ENCODE data around the gene DCLK1. TPM values are rescaled to one million over a fixed set of nuclear protein-coding genes. Genes with fewer than 3 reads are reported as not detected.

DCLK1 gene
- total RNA-seq, 1 experiment from 2014 or later, result 0.10 TPM

GRCh38 chr13:36166046-36166445 lies 34.9 kb upstream of the DCLK1 start:
- Histone ChIP-seq H3K27ac (ENCODE audit: low read depth, low read length) (no peak overlapping the region), H3K79me2 (ENCODE audit: insufficient read depth, low read length) (no peaks in the 10 kb centered on the region), H4K20me1 (ENCODE audit: insufficient read depth) (no peaks in the 10 kb centered on the region), H2AFZ (ENCODE audit: low read depth, low read length, poor library complexity, severe bottlenecking) (no peak overlapping the region), H3K9me2 (ENCODE audit: insufficient read depth) (no peaks in the 10 kb centered on the region), H3K36me3 (ENCODE audit: control insufficient read depth in 1 of 2, insufficient read depth in 2 of 2, low read length in 2 of 2) (no peaks in the 10 kb centered on the region), H3K4me2 (ENCODE audit: low read length) (no peak overlapping the region), H3K4me1 (ENCODE audit: control insufficient read depth in 1 of 2, insufficient read depth in 2 of 2, low read length in 2 of 2) (no peaks in the 10 kb centered on the region), H3K9ac (ENCODE audit: low read length) (no peak overlapping the region), H3K4me3 (replicated peaks in 1 of 2; ENCODE audit: low read depth in 1 of 2, low read length in 2 of 2) (no peak overlapping the region), H3K27me3 (ENCODE audit: insufficient read depth, low read length) (no peaks in the 10 kb centered on the region), H3K9me3 (ENCODE audit: control insufficient read depth in 1 of 2, insufficient read depth in 1 of 2, low read depth in 1 of 2, low read length in 2 of 2) (peaks cover 0 to 14% of the 10 kb centered on the region in 2 experiments; a peak in 1 of 4 replicates)
- intact Hi-C loops (cut with micrococcal nuclease), result no loop called here
- BruUV-seq (replicated peaks), result no TSS peak
- ChIA-PET RAD21 (ENCODE audit: low non-redundant PET in 1 of 2, low total read pairs in 2 of 2, uncharacterized antibody in 2 of 2, unreplicated experiment in 2 of 2) (no interaction called here), POLR2A (no interaction called here), CTCF (no interaction called here)
- no peak for DNase-seq (ENCODE audit: low read depth, low spot score)
- TF ChIP-seq REST (IDR thresholded peaks at IDR 0.05; ENCODE audit: low read depth), result no peak
- no peak for TF ChIP-seq SIN3A (IDR thresholded peaks at IDR 0.05; ENCODE audit: low read depth)
- TF ChIP-seq EZH2 (IDR thresholded peaks at IDR 0.05), result no peak
- no peak for TF ChIP-seq TCF7L2 (IDR thresholded peaks at IDR 0.05; ENCODE audit: borderline replicate concordance, extremely low read depth, insufficient read depth, insufficient read length)
- TF ChIP-seq EZH2phosphoT487 (IDR thresholded peaks at IDR 0.05; ENCODE audit: borderline replicate concordance), result no peak
- no peak for TF ChIP-seq ELF1 (IDR thresholded peaks at IDR 0.05; ENCODE audit: borderline replicate concordance, low read depth)
- no peak for TF ChIP-seq CEBPB (IDR thresholded peaks at IDR 0.05; ENCODE audit: low read depth)
- TF ChIP-seq ZNF274 (IDR thresholded peaks at IDR 0.05; ENCODE audit: low read depth, low read length), result no peak
- TF ChIP-seq POLR2A (IDR thresholded peaks at IDR 0.05; ENCODE audit: borderline replicate concordance, extremely low read depth, insufficient read depth, insufficient read length), result no peak
- no peak for TF ChIP-seq YY1 (IDR thresholded peaks at IDR 0.05; ENCODE audit: extremely low read depth, insufficient replicate concordance, low read depth, low read length)
- TF ChIP-seq FOSL1 (IDR thresholded peaks at IDR 0.05; ENCODE audit: low read depth), result no peak
- no peak for TF ChIP-seq ZBTB33 (IDR thresholded peaks at IDR 0.05; ENCODE audit: extremely low read depth, insufficient replicate concordance, low read length)
- no peak for TF ChIP-seq EGR1 (IDR thresholded peaks at IDR 0.05; ENCODE audit: low read depth)
- TF ChIP-seq RAD21 (IDR thresholded peaks at IDR 0.05; ENCODE audit: low read depth), result no peak
- ATAC-seq, result no peak
